Measurements from ENCODE around the gene SYDE1. TPM values are rescaled to one million over a fixed set of nuclear protein-coding genes. Genes with fewer than 3 reads are reported as not detected.

Gene SYDE1
- total RNA-seq, result 56.2 and 60.7 TPM in 2 replicates

GRCh38 chr19:15107061-15108010, at the start of gene SYDE1:
Gene SYDE1, plus strand, starts transcription at chr19:15107401. Its CDS starts 33 bp downstream, at chr19:15107434.

GRCh38 chr19:15081911-15082310, 25.3 kb upstream of the SYDE1 start, which contains the start of gene OR1I1:
Gene OR1I1, plus strand, starts transcription at chr19:15082211. Its CDS starts 4,855 bp downstream, at chr19:15087066.

Other genes with a start within 250 kb of the SYDE1 start
- gene OR7A17, start 221.3 kb upstream of the SYDE1 start, total RNA-seq, result not detected in 2 replicates
- not detected in 2 replicates for gene OR7C2, start 165.9 kb upstream of the SYDE1 start, total RNA-seq
- gene SLC1A6, start 127.5 kb upstream of the SYDE1 start, total RNA-seq, result not detected in 2 replicates
- not detected in 2 replicates for gene CASP14, start 57.9 kb upstream of the SYDE1 start, total RNA-seq
- not detected in 2 replicates for gene OR1I1, start 25.2 kb upstream of the SYDE1 start, total RNA-seq
- gene NOTCH3, start 93.6 kb downstream of the SYDE1 start, total RNA-seq, result 3.0 and 3.1 TPM in 2 replicates
- 0.30 and 0.50 TPM in 2 replicates for gene EPHX3, start 125.0 kb downstream of the SYDE1 start, total RNA-seq
- 13.8 and 14.0 TPM in 2 replicates for gene BRD4, start 225.1 kb downstream of the SYDE1 start, total RNA-seq

Data from bronchus fibroblast of lung (primary cell).